ENCODE measurements around the gene GABRA4.

The GABRA4 gene

GRCh38 chr4:47012676-47013075 lies 19.3 kb upstream of the GABRA4 start:
- no peak for ATAC-seq
- no peak for TF ChIP-seq ZNF70 (CRISPR knock-in tag; IDR thresholded peaks at IDR 0.05)
- no peak for TF ChIP-seq ZNF8 (CRISPR knock-in tag; IDR thresholded peaks at IDR 0.05)
- TF ChIP-seq OSR1 (CRISPR knock-in tag; IDR thresholded peaks at IDR 0.05): no peak
- TF ChIP-seq TSHZ2 (CRISPR knock-in tag; IDR thresholded peaks at IDR 0.05): no peak
- no peak for TF ChIP-seq ZNF565 (CRISPR knock-in tag; conservative IDR thresholded peaks at IDR 0.05; ENCODE audit: low read depth)
- no peak for TF ChIP-seq CSDC2 (CRISPR knock-in tag; IDR thresholded peaks at IDR 0.05)
- no peak for TF ChIP-seq TOX (CRISPR knock-in tag; IDR thresholded peaks at IDR 0.05; ENCODE audit: borderline replicate concordance)
- no peak for TF ChIP-seq CSRNP3 (CRISPR knock-in tag; IDR thresholded peaks at IDR 0.05)
- TF ChIP-seq TCF4 (CRISPR knock-in tag; IDR thresholded peaks at IDR 0.05; ENCODE audit: borderline replicate concordance): no peak
- TF ChIP-seq POU6F1 (CRISPR knock-in tag; IDR thresholded peaks at IDR 0.05; ENCODE audit: borderline replicate concordance, low read depth): no peak

DNA sequence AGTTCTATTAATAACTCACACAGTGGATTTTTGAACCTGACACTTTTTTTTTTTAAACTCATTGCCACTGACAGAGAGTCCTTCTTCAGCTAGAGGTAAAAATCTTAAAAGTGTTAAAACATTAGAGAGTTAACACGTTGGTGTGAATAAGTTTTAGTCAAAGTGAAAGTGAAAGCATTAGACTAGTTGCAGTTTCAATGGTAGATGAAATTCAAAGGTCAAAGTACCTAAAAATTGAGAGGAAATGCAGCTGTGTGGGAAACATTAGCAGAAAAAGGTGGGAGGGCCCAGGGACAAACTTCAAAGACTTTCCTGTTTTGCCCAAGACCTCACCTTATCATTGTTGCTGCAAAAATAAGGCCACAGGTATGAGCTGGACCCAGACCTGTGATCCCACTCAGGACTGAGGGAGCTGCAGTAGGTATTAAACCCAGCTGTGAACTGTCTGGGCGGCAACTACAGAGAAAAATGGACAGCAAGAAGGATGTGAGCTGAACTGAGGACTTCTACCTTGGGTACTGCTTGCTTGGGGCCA lies 17.6 kb upstream of the GABRA4 start:
- no peak for ATAC-seq
- TF ChIP-seq POU6F1 (CRISPR knock-in tag; IDR thresholded peaks at IDR 0.05; ENCODE audit: borderline replicate concordance, low read depth): no peak
- no peak for TF ChIP-seq TOX (CRISPR knock-in tag; IDR thresholded peaks at IDR 0.05; ENCODE audit: borderline replicate concordance)
- TF ChIP-seq ZFP3 (CRISPR knock-in tag; IDR thresholded peaks at IDR 0.05): no peak
- no peak for TF ChIP-seq ZNF70 (CRISPR knock-in tag; IDR thresholded peaks at IDR 0.05)
- TF ChIP-seq BACH2 (CRISPR knock-in tag; IDR thresholded peaks at IDR 0.05; ENCODE audit: borderline replicate concordance): no peak
- TF ChIP-seq GLIS3 (CRISPR knock-in tag; IDR thresholded peaks at IDR 0.05): no peak
- TF ChIP-seq ZC3H10 (CRISPR knock-in tag; IDR thresholded peaks at IDR 0.05): no peak
- TF ChIP-seq TCF4 (CRISPR knock-in tag; IDR thresholded peaks at IDR 0.05; ENCODE audit: borderline replicate concordance): no peak
- no peak for TF ChIP-seq OSR1 (CRISPR knock-in tag; IDR thresholded peaks at IDR 0.05)
- TF ChIP-seq TSHZ2 (CRISPR knock-in tag; IDR thresholded peaks at IDR 0.05): no peak
- TF ChIP-seq ARNTL (CRISPR knock-in tag; IDR thresholded peaks at IDR 0.05; ENCODE audit: borderline replicate concordance, low read depth): no peak
- TF ChIP-seq CSDC2 (CRISPR knock-in tag; IDR thresholded peaks at IDR 0.05): no peak
- TF ChIP-seq ZNF565 (CRISPR knock-in tag; conservative IDR thresholded peaks at IDR 0.05; ENCODE audit: low read depth): no peak
- TF ChIP-seq RARB (CRISPR knock-in tag; IDR thresholded peaks at IDR 0.05): no peak
- TF ChIP-seq ZNF8 (CRISPR knock-in tag; IDR thresholded peaks at IDR 0.05): no peak
- TF ChIP-seq SNAI2 (CRISPR knock-in tag; IDR thresholded peaks at IDR 0.05): no peak

DNA sequence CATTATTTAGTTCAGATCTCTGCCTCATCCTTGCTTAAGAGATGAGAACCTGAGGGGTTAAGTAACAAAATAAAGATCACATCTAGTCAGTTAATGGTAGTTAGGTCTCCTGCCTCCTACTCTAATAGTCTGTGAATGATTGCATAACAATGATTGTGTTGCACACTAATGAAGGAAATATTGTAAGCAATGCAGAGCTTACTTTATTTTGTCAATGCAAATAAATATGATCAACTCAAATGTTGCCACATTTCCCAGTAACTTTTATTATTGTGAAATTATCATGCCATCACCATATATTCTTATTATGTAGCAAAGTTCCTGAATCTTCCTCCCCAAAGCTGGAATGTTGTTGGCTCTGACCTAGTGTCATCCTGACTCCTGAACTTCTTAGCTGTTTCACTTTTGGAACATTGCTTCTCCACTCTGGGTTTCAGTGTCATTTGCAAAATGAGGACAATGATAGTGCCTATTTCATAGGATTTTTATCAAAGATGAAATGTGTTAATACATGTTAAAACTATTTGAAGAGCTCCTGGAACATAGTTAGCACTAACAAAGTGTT lies 17.0 kb upstream of the GABRA4 start:
- no peak for ATAC-seq
- TF ChIP-seq RARB (CRISPR knock-in tag; IDR thresholded peaks at IDR 0.05) (no peak), ESRRG (CRISPR knock-in tag; IDR thresholded peaks at IDR 0.05) (no peak), SNAI2 (CRISPR knock-in tag; IDR thresholded peaks at IDR 0.05) (no peak), ARNTL (CRISPR knock-in tag; IDR thresholded peaks at IDR 0.05; ENCODE audit: borderline replicate concordance, low read depth) (no peak), CSRNP3 (CRISPR knock-in tag; IDR thresholded peaks at IDR 0.05) (no peak), POU6F1 (CRISPR knock-in tag; IDR thresholded peaks at IDR 0.05; ENCODE audit: borderline replicate concordance, low read depth) (no peak), BACH2 (CRISPR knock-in tag; IDR thresholded peaks at IDR 0.05; ENCODE audit: borderline replicate concordance) (no peak), TCF4 (CRISPR knock-in tag; IDR thresholded peaks at IDR 0.05; ENCODE audit: borderline replicate concordance) (no peak)

All from SK-N-SH treated with all-trans-retinoic acid at 6 μM for 48 hours (cell line).